GM10248 (cell line): ENCODE measurements around the gene AAR2.

Experiments
- CTCF ChIA-PET: fragments of 300-600 bp; sonication (Branson Sonifier 250); formaldehyde crosslinking; extraction: SDS; loops from one replicate; lab custom pipeline; 2021; ENCODE audit warnings: antibody characterized with exemption; lab: Yijun Ruan, JAX
- POLR2A ChIA-PET: fragments of 350-650 bp; sonication (Branson Sonifier 250); formaldehyde crosslinking; extraction: SDS; loops from one replicate; lab custom pipeline; 2020; ENCODE audit warnings: antibody characterized with exemption; lab: Yijun Ruan, JAX
- DNase-seq: peaks from one replicate; pipeline ENCODE4 v3.0.0; 2012; ENCODE audit errors: extremely low spot score
- CTCF ChIP-seq: IDR thresholded peaks from 2 replicates; pipeline ENCODE4 v1.5.1; 2012; ENCODE audit warnings: mild to moderate bottlenecking, low read depth; ENCODE audit errors: extremely low read depth, missing control alignments, control extremely low read depth

The AAR2 gene

GRCh38 chr20:36206641-36207040 lies 29.6 kb upstream of the AAR2 start:
- no peak for TF ChIP-seq CTCF
- POLR2A ChIA-PET, result no interaction called here
- no peak for DNase-seq
- CTCF ChIA-PET, result interaction anchor here (0.9 to 1.8 kb wide), 6 partner anchors 9 to 233 kb away, joined by 3 to 7 read pairs (median 4); no protein-coding TSS in a partner anchor

GRCh38 chr20:36207602-36208001 lies 28.7 kb upstream of the AAR2 start:
- POLR2A ChIA-PET, result no interaction called here
- no peak for TF ChIP-seq CTCF
- DNase-seq, result no peak
- CTCF ChIA-PET, result interaction anchor here (1.3 to 1.8 kb wide), 4 partner anchors 9 to 232 kb away, joined by 4 to 7 read pairs (median 5); no protein-coding TSS in a partner anchor

GRCh38 chr20:36208257-36208656 lies 28.0 kb upstream of the AAR2 start:
- ChIA-PET POLR2A (no interaction called here), CTCF (interaction anchor here (1.7 to 6.6 kb wide), 3 partner anchors 11 to 231 kb away, joined by 4 to 56 read pairs (median 6); no protein-coding TSS in a partner anchor)
- TF ChIP-seq CTCF, result no peak

GRCh38 chr20:36210436-36211021 lies 25.7 kb upstream of the AAR2 start:
- no peak for TF ChIP-seq CTCF
- ChIA-PET CTCF (interaction anchor here (0.6 to 6.6 kb wide), 4 partner anchors 10 to 709 kb away, joined by 3 to 63 read pairs (median 30); no protein-coding TSS in a partner anchor), POLR2A (no interaction called here)
- DNase-seq, result no peak

More at GRCh38 chr20:36208257-36208656, 28.0 kb upstream of the AAR2 start:
- no peak for DNase-seq

GRCh38 chr20:36213362-36213761 lies 22.9 kb upstream of the AAR2 start:
- no peak for DNase-seq
- POLR2A ChIA-PET, result no interaction called here
- TF ChIP-seq CTCF, result no peak
- CTCF ChIA-PET, result interaction anchor here (1.0 to 6.6 kb wide), 8 partner anchors 9 to 673 kb away, joined by 3 to 63 read pairs (median 6); no protein-coding TSS in a partner anchor

- TF ChIP-seq CTCF, result peak; percentile 68
- ChIA-PET CTCF (interaction anchor here (1.0 to 6.6 kb wide), 7 partner anchors 12 to 225 kb away, joined by 3 to 63 read pairs (median 7); no protein-coding TSS in a partner anchor), POLR2A (no interaction called here)
- DNase-seq, result peak; percentile 60
Observed at GRCh38 chr20:36214684-36215256, 21.5 kb upstream of the AAR2 start.
